ENCODE results near the gene MRPL49.

- TF ChIP-seq CTCF (IDR thresholded peaks at IDR 0.05; ENCODE audit: poor library complexity, severe bottlenecking) = no peak
- TF ChIP-seq POLR2AphosphoS5 (IDR thresholded peaks at IDR 0.05) = no peak
- TF ChIP-seq RAD21 (conservative IDR thresholded peaks at IDR 0.05) = no peak
- TF ChIP-seq SMC3 (conservative IDR thresholded peaks at IDR 0.05; ENCODE audit: poor library complexity) = no peak
- TF ChIP-seq EP300 (conservative IDR thresholded peaks at IDR 0.05; ENCODE audit: poor library complexity, severe bottlenecking) = no peak
These were observed 34.1 kb downstream of the MRPL49 start for GRCh38 chr11:65156256-65156655.
